ENCODE measurements around the gene SPOCK1. TPM values are rescaled to one million over a fixed set of nuclear protein-coding genes. Genes with fewer than 3 reads are reported as not detected.

SPOCK1 gene
- total and polyA plus RNA-seq, 2 donors (not counting 3 experiments of a cell fraction or from before 2014, with no cell fraction given), result 144 to 280 TPM

GRCh38 chr5:137486707-137487106 lies 12.4 kb downstream of the SPOCK1 start:
- Histone ChIP-seq H3K9me1 (replicated peaks; ENCODE audit: control insufficient read depth, extremely low read depth, insufficient read depth, low read length) (no peaks in the 10 kb centered on the region), H4K20me1 (replicated peaks; ENCODE audit: control insufficient read depth, extremely low read depth, insufficient read depth, low read length) (no peaks in the 10 kb centered on the region), H3K79me2 (ENCODE audit: control insufficient read depth, insufficient read depth, low read length) (peaks cover 82% of the 10 kb centered on the region), H3K36me3 (ENCODE audit: control insufficient read depth in 2 of 2, extremely low read depth in 1 of 2, insufficient read depth in 2 of 2, low read length in 2 of 2) (peaks cover 0 to 3% of the 10 kb centered on the region in 2 experiments), H3K9me3 (replicated peaks; ENCODE audit: control insufficient read depth, insufficient read depth, low read length) (no peaks in the 10 kb centered on the region), H3K4me1 (ENCODE audit: control insufficient read depth, extremely low read depth, insufficient read depth, low read length) (peaks cover 28% of the 10 kb centered on the region), H3K4me3 (replicated peaks in 1 of 3; ENCODE audit: insufficient read depth in 1 of 3, low read depth in 1 of 3, low read length in 3 of 3) (no peak overlapping the region), H3K9ac (replicated peaks; ENCODE audit: extremely low read depth, insufficient read depth, low read length) (no peak overlapping the region), H3K4me2 (ENCODE audit: insufficient read depth, low read length) (peak overlapping the region; percentile 19), H3K27ac (ENCODE audit: insufficient read depth, low read depth, low read length) (peak overlapping the region; percentile 77), H3K27me3 (ENCODE audit: control insufficient read depth in 2 of 2, insufficient read depth in 2 of 2, low read length in 2 of 2) (no peaks in the 10 kb centered on the region), H2AFZ (ENCODE audit: low read depth, low read length) (no peak overlapping the region)
- DNase-seq (ENCODE audit: low read depth, low spot score) (peak; percentile 81), FAIRE-seq (peak; percentile 94)
- ChIA-PET CTCF (interaction anchor here (1.2 to 2.2 kb wide), 2 partner anchors 142 to 166 kb away, joined by 5 to 18 read pairs; no protein-coding TSS in a partner anchor), POLR2A (interaction anchor here (0.7 kb wide), 1 partner anchor 31 kb away, joined by 9 read pairs; no protein-coding TSS in a partner anchor)
- BruUV-seq (replicated peaks), result no TSS peak
- peak; percentile 38 for TF ChIP-seq POLR2A (IDR thresholded peaks at IDR 0.05; ENCODE audit: low read depth, low read length)
- no peak for TF ChIP-seq EZH2 (IDR thresholded peaks at IDR 0.05; ENCODE audit: borderline replicate concordance, low read depth, low read length, severe bottlenecking)
- TF ChIP-seq POLR2AphosphoS5 (IDR thresholded peaks at IDR 0.05; ENCODE audit: insufficient read depth, low read depth, low read length), result peak; percentile 61
- TF ChIP-seq MYC (IDR thresholded peaks at IDR 0.05; ENCODE audit: low read depth, low read length), result no peak
- TF ChIP-seq GATA2 (IDR thresholded peaks at IDR 0.05; ENCODE audit: insufficient read depth, insufficient read length, low read depth, low read length), result peak; percentile 46
- TF ChIP-seq FOS (IDR thresholded peaks at IDR 0.05; ENCODE audit: borderline replicate concordance, insufficient read depth, low read length), result peak; percentile 96
- TF ChIP-seq JUN (IDR thresholded peaks at IDR 0.05; ENCODE audit: borderline replicate concordance, insufficient read depth, insufficient read length, low read depth), result peak; percentile 42
- TF ChIP-seq, protein P1, sequence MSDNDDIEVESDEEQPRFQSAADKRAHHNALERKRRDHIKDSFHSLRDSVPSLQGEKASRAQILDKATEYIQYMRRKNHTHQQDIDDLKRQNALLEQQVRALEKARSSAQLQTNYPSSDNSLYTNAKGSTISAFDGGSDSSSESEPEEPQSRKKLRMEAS (IDR thresholded peaks at IDR 0.05; ENCODE audit: insufficient read depth, insufficient read length), result no peak
- TF ChIP-seq CTCF (IDR thresholded peaks at IDR 0.05; ENCODE audit: extremely low read depth in 1 of 2, insufficient read depth in 1 of 2, low read depth in 1 of 2, low read length in 2 of 2), result no peak
- intact Hi-C loops (cut with micrococcal nuclease), result loop anchor here (1.0 to 2.0 kb wide), 3 partner anchors 12 to 125 kb away; no protein-coding TSS in a partner anchor
- dilution Hi-C loops (cut with MboI; ENCODE audit: extremely low pct_ligation_motif_present, low sequenced_read_pairs), result no loop called here

Measured in endothelial cell of umbilical vein (primary cell).